H1 (cell line): ENCODE measurements around the gene ASRGL1. TPM values are rescaled to one million over a fixed set of nuclear protein-coding genes. Genes with fewer than 3 reads are reported as not detected.

ENCODE experiments used
- CTCF ChIA-PET: fragments of 300-600 bp; sonication (Branson Sonifier 250); formaldehyde crosslinking; loops from one replicate; lab custom pipeline; 2021; ENCODE audit not compliant: partially characterized antibody; lab: Charles Lee
- POLR2A ChIA-PET: fragments of 300-600 bp; sonication (Branson Sonifier 250); formaldehyde crosslinking; loops from one replicate; lab custom pipeline; 2021; ENCODE audit warnings: inconsistent platforms; ENCODE audit not compliant: partially characterized antibody; lab: Charles Lee
- DNase-seq, 2 experiments: peaks; one replicate each; pipeline versions ENCODE4 v3.0.0 to v3.0.0-alpha.2; 2010 to 2022; ENCODE audit warnings: low spot score in 2 of 2, low read depth in 1 of 2, mixed read lengths in 1 of 2
- FAIRE-seq: peaks from 2 replicates; lab custom pipeline; 2011; peaks lifted over from hg19 to GRCh38; lab: Jason Lieb, UNC
- H2AFZ ChIP-seq: 2 replicates; pipeline ENCODE4 v1.8.1; 2012; ENCODE audit warnings: low read length, inconsistent platforms
- H2AK5ac ChIP-seq: 2 replicates; pipeline ENCODE4 v1.6.1; 2013; ENCODE audit warnings: low read depth, low read length
- H2BK120ac ChIP-seq: replicated peaks from 2 replicates; pipeline ENCODE3; 2013; ENCODE audit warnings: low read depth, low read length, inconsistent platforms
- H2BK12ac ChIP-seq: 2 replicates; pipeline ENCODE4 v1.6.1; 2013; ENCODE audit warnings: low read depth, low read length
- H2BK15ac ChIP-seq: 2 replicates; pipeline ENCODE4 v1.6.1; 2013; ENCODE audit warnings: low read length
- H2BK20ac ChIP-seq: 2 replicates; pipeline ENCODE4 v1.6.1; 2013; ENCODE audit warnings: low read length
- H2BK5ac ChIP-seq: 2 replicates; pipeline ENCODE4 v1.6.1; 2013; ENCODE audit warnings: low read depth, low read length
- H3K14ac ChIP-seq: 2 replicates; pipeline ENCODE4 v1.6.1; 2013; ENCODE audit warnings: inconsistent platforms; ENCODE audit not compliant: insufficient read length
- H3K18ac ChIP-seq: 2 replicates; pipeline ENCODE4 v1.6.1; 2013; ENCODE audit warnings: low read length; ENCODE audit errors: extremely low read depth
- H3K23ac ChIP-seq: 2 replicates; pipeline ENCODE4 v1.6.1; 2013; ENCODE audit warnings: inconsistent platforms; ENCODE audit not compliant: insufficient read length
- H3K23me2 ChIP-seq: 2 replicates; pipeline ENCODE4 v1.6.1; 2013; ENCODE audit warnings: low read depth, low read length
- H3K27ac ChIP-seq: 2 replicates; pipeline ENCODE4 v1.6.1; 2011; ENCODE audit warnings: low read depth, low read length, inconsistent platforms
- H3K27me3 ChIP-seq, 4 experiments: replicated peaks in 1 of 4; 1 replicate in 1 of 4; 2 replicates in 3 of 4; pipeline versions ENCODE4 v1.6.1 to v1.8.1; 2011 to 2013; ENCODE audit warnings: low read length in 3 of 4, mild to moderate bottlenecking in 3 of 4, inconsistent platforms in 2 of 4, mixed read lengths in 2 of 4, moderate library complexity in 1 of 4; ENCODE audit not compliant: control insufficient read depth in 3 of 4, insufficient read depth in 3 of 4; ENCODE audit errors: extremely low read depth in 1 of 4
- H3K36me3 ChIP-seq, 4 experiments: 2 replicates each; pipeline versions ENCODE4 v1.6.1 to v1.8.1; 2011 to 2013; ENCODE audit warnings: mild to moderate bottlenecking in 4 of 4, low read length in 3 of 4, moderate library complexity in 2 of 4, control low read depth in 1 of 4, inconsistent platforms in 1 of 4; ENCODE audit not compliant: insufficient read depth in 4 of 4, control insufficient read depth in 2 of 4
- H3K4ac ChIP-seq: replicated peaks from 2 replicates; pipeline ENCODE3; 2013; ENCODE audit warnings: low read length, low read depth, mixed read lengths, inconsistent platforms; ENCODE audit not compliant: insufficient read length
- H3K4me1 ChIP-seq, 4 experiments: replicated peaks in 1 of 4; 1 replicate in 1 of 4; 2 replicates in 3 of 4; pipeline versions ENCODE4 v1.6.1 to v1.8.1; 2011 to 2013; ENCODE audit warnings: low read length in 3 of 4, inconsistent platforms in 2 of 4, mixed read lengths in 1 of 4; ENCODE audit not compliant: insufficient read depth in 4 of 4, control insufficient read depth in 3 of 4
- H3K4me2 ChIP-seq, 2 experiments: 2 replicates each; pipeline versions ENCODE4 v1.6.1 to v1.8.1; 2011 to 2013; ENCODE audit warnings: low read depth in 2 of 2, low read length in 2 of 2, control low read depth in 1 of 2, inconsistent platforms in 1 of 2, mild to moderate bottlenecking in 1 of 2; ENCODE audit not compliant: insufficient read depth in 1 of 2
- H3K4me3 ChIP-seq, 4 experiments: fragments of 200-600, 300-600 bp in 1 of 4; sonication (generic), shearing (Covaris generic), sonication (Bioruptor Twin) in 1 of 4; 2 replicates each; pipeline versions ENCODE4 v1.5.1 to v1.8.1; 2011 to 2016; ENCODE audit warnings: low read length in 4 of 4, low read depth in 3 of 4, control low read depth in 2 of 4, inconsistent platforms in 2 of 4, mild to moderate bottlenecking in 2 of 4, mixed read lengths in 1 of 4, moderate library complexity in 1 of 4; ENCODE audit not compliant: insufficient read depth in 2 of 4; ENCODE audit errors: extremely low read depth in 1 of 4
- H3K56ac ChIP-seq: replicated peaks from 2 replicates; pipeline ENCODE3; 2013; ENCODE audit warnings: low read depth, mild to moderate bottlenecking, mixed read lengths, low read length, inconsistent platforms; ENCODE audit not compliant: insufficient read length
- H3K79me1 ChIP-seq: 2 replicates; pipeline ENCODE4 v1.6.1; 2013; ENCODE audit warnings: low read depth, low read length, control low read depth
- H3K79me2 ChIP-seq, 2 experiments: 2 replicates each; pipeline versions ENCODE4 v1.6.1 to v1.8.1; 2012 to 2013; ENCODE audit warnings: low read length in 2 of 2, mild to moderate bottlenecking in 2 of 2, inconsistent platforms in 1 of 2; ENCODE audit not compliant: insufficient read depth in 2 of 2, control insufficient read depth in 1 of 2
- H3K9ac ChIP-seq, 4 experiments: replicated peaks in 1 of 4; 1 replicate in 1 of 4; 2 replicates in 3 of 4; pipeline versions ENCODE4 v1.6.1 to v1.8.1; 2011 to 2013; ENCODE audit warnings: low read depth in 3 of 4, low read length in 3 of 4, control low read depth in 2 of 4, mild to moderate bottlenecking in 2 of 4, moderate library complexity in 2 of 4, inconsistent platforms in 1 of 4; ENCODE audit errors: extremely low read depth in 1 of 4
- H3K9me3 ChIP-seq, 2 experiments: 2 replicates each; pipeline versions ENCODE4 v1.6.1 to v1.8.1; 2012 to 2013; ENCODE audit warnings: mild to moderate bottlenecking in 2 of 2, moderate library complexity in 2 of 2, control low read depth in 1 of 2, inconsistent platforms in 1 of 2, low read depth in 1 of 2, low read length in 1 of 2, mixed read lengths in 1 of 2; ENCODE audit not compliant: insufficient read depth in 2 of 2
- H4K20me1 ChIP-seq, 2 experiments: replicated peaks in 1 of 2; 2 replicates each; pipeline versions ENCODE3 to v1.8.1; 2011 to 2013; ENCODE audit warnings: inconsistent platforms in 2 of 2, low read length in 2 of 2, mild to moderate bottlenecking in 1 of 2; ENCODE audit not compliant: insufficient read depth in 2 of 2, control insufficient read depth in 1 of 2
- H4K5ac ChIP-seq: 2 replicates; pipeline ENCODE4 v1.6.1; 2013; ENCODE audit warnings: low read length, low read depth, mixed read lengths, inconsistent platforms; ENCODE audit not compliant: insufficient read length
- H4K8ac ChIP-seq: 2 replicates; pipeline ENCODE4 v1.8.0; 2013; ENCODE audit warnings: mild to moderate bottlenecking, moderate library complexity, low read length, inconsistent platforms; ENCODE audit not compliant: insufficient read depth; ENCODE audit errors: extremely low read depth
- H4K91ac ChIP-seq: replicated peaks from 2 replicates; pipeline ENCODE3; 2013; ENCODE audit warnings: low read length, mixed read lengths, inconsistent platforms; ENCODE audit not compliant: insufficient read length
- EGR1 ChIP-seq: IDR thresholded peaks from 2 replicates; pipeline ENCODE4 v1.6.1; 2011; ENCODE audit warnings: low read depth, low read length, borderline replicate concordance
- RNF2 ChIP-seq: fragments of 200-900, 300-1000 bp; sonication (generic); IDR thresholded peaks from 2 replicates; pipeline ENCODE4 v1.7.1; 2016; ENCODE audit warnings: borderline replicate concordance, low read depth, mild to moderate bottlenecking, antibody characterized with exemption, low read length; ENCODE audit not compliant: poor library complexity, severe bottlenecking; ENCODE audit errors: missing control alignments
- SP1 ChIP-seq: IDR thresholded peaks from 2 replicates; pipeline ENCODE4 v1.6.1; 2011; ENCODE audit warnings: low read depth, low read length
- WGBS, 2 experiments: shearing (Covaris generic) in 1 of 2; methylation state at CpG; one replicate each; pipeline versions ENCODE4 v1.1.6 to v1.1.7; 2013 to 2015; ENCODE audit warnings: low lambda C conversion rate in 2 of 2, mixed read lengths in 2 of 2, inconsistent platforms in 1 of 2, low coverage in 1 of 2, missing lambda C conversion rate in 1 of 2; ENCODE audit not compliant: insufficient replicate concordance in 2 of 2, insufficient coverage in 1 of 2, insufficient read length in 1 of 2; ENCODE audit errors: extremely low coverage in 1 of 2, missing lambda C conversion rate in 1 of 2; 5-methylcytosine and 5-hydroxymethylcytosine counted together
- polyA plus RNA-seq, 7 experiments: library from polyadenylated mRNA; depleted of rRNA in 3 of 7; stranded (reverse) in 5 of 7; unstranded in 2 of 7; fragments of >200 nt in 5 of 7; fragments of 200-250 nt in 2 of 7; gene quantifications; 1 replicate in 5 of 7; 2 replicates in 1 of 7; 4 replicates in 1 of 7; pipeline versions ENCODE4 v1.2.1 to v1.2.3, GENCODE V29; 2011 to 2013; ENCODE audit warnings: missing spikeins in 2 of 7, mixed read lengths in 2 of 7
- total RNA-seq: library from RNA; stranded (reverse); fragmentation: NEBNext Ultra II Directional; extraction: Animal tissue kit (Norgen Biotek cat#: 25700); gene quantifications from 2 replicates; pipeline ENCODE4 v1.2.1, GENCODE V29; 2021

ASRGL1 gene
- total and polyA plus RNA-seq, 2 of the 8 experiments (the other 6 are each of a cell fraction or from before 2014, with no cell fraction given), result 19.9 to 23.5 TPM

DNA sequence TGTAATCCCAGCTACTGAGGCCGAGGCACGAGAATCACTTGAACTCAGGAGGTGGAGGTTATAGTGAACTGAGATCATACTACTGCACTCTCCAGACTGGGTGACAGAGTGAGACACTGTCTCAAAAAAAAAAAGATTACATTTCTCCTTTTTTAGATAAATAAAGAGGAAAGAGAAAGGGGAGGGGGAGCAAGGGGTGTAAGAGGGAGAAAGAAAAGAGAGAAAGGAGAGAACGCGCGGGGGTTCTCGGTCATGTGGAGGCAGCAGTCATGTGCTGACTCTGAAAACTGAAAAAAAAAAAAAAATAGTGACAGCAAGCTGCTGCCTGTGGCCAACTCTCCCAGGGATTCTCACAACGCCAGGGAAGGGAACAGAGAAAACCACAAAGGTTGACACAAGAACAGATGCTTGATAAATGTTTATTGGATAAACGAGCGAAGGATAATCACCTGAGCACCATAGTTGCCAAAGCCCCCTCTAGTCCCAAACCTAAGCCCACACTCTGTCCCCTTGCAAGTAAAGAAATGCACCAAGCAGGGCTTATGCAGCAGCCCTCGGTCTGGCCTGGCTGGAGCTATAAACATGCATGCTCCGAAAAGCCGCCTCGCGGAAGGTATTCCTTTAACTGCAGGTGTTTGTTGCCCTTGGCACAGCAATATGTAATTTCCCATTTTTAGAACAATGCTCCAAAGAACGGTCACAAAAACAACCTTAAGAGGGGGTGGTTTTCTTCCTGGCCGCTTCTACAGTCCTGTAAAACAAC lies 96.1 kb downstream of the ASRGL1 start:
- Histone ChIP-seq H3K27ac (no peak overlapping the region), H4K91ac (no peak overlapping the region), H3K4me2 (no peak overlapping the region), H3K79me1 (no peaks in the 10 kb centered on the region), H2BK12ac (no peak overlapping the region), H3K4me3 (no peak overlapping the region), H4K5ac (no peak overlapping the region), H3K14ac (no peak overlapping the region), H3K4me1 (no peaks in the 10 kb centered on the region), H2BK15ac (no peak overlapping the region), H3K9me3 (no peaks in the 10 kb centered on the region), H2BK20ac (no peak overlapping the region), H3K36me3 (no peaks in the 10 kb centered on the region), H4K20me1 (no peaks in the 10 kb centered on the region), H3K4ac (no peak overlapping the region), H2BK5ac (no peak overlapping the region), H3K9ac (no peak overlapping the region), H2AK5ac (no peak overlapping the region), H3K79me2 (no peaks in the 10 kb centered on the region), H2BK120ac (no peak overlapping the region), H3K23ac (no peak overlapping the region), H3K23me2 (no peaks in the 10 kb centered on the region), H3K18ac (no peak overlapping the region), H3K27me3 (no peaks in the 10 kb centered on the region), H3K56ac (no peak overlapping the region), H2AFZ (no peak overlapping the region), H4K8ac (no peak overlapping the region; the same call in 1 of the 2 replicates)
- no peak for TF ChIP-seq RNF2
- TF ChIP-seq EGR1, result no peak
- no peak for TF ChIP-seq SP1
- ChIA-PET CTCF (interaction anchor here (0.6 to 1.5 kb wide), 6 partner anchors 8 to 127 kb away, joined by 3 to 8 read pairs (median 4); no protein-coding TSS in a partner anchor), POLR2A (no interaction called here)
- DNase-seq (no peak), FAIRE-seq (no peak)
- 80% methylated on average over 14 of the region's 16 CpGs; no CpG with 5 or more reads in 1 of the 2 experiments for WGBS, 2 experiments
